Adrenal gland (tissue), 5 donors: ENCODE data around the gene GPR132.

ENCODE experiments used
- CTCF ChIP-seq, 6 experiments: fragments of 450-650 bp in 4 of 6; fragments of 200-600 bp in 2 of 6; sonication (generic) in 1 of 6; IDR thresholded peaks; 1 replicate in 5 of 6; 2 replicates in 1 of 6; pipeline versions ENCODE4 v1.5.1 to v1.8.0; 2016 to 2021; ENCODE audit warnings: antibody characterized with exemption in 6 of 6, mild to moderate bottlenecking in 2 of 6, moderate library complexity in 1 of 6
- POLR2A ChIP-seq, 2 donors: fragments of 450-650 bp; IDR thresholded peaks; one replicate each; pipeline ENCODE4 v1.6.1; 2017; ENCODE audit warnings: antibody characterized with exemption in 2 of 2, mild to moderate bottlenecking in 2 of 2, moderate library complexity in 1 of 2
- donor health status: DM: no; HTN: no; CAD: no.

- TF ChIP-seq CTCF (IDR thresholded peaks at IDR 0.05) (no peak), POLR2A (IDR thresholded peaks at IDR 0.05) (no peak)
Measured at GRCh38 chr14:105042813-105043212, 22.4 kb downstream of the GPR132 start.
